HUES48 (cell line): Measurements from ENCODE around the gene GRAP.

Source experiments
- H3K27ac ChIP-seq: one replicate; pipeline ENCODE4 v1.7.0; 2013; ENCODE audit warnings: low read depth, low read length, inconsistent platforms
- H3K27me3 ChIP-seq: 2 replicates; pipeline ENCODE4 v1.6.1; 2013; ENCODE audit warnings: mild to moderate bottlenecking, low read length; ENCODE audit not compliant: control insufficient read depth, insufficient read depth
- H3K36me3 ChIP-seq: 2 replicates; pipeline ENCODE4 v1.6.1; 2013; ENCODE audit warnings: low read length; ENCODE audit not compliant: control insufficient read depth, insufficient read depth
- H3K4me1 ChIP-seq: 2 replicates; pipeline ENCODE4 v1.6.1; 2013; ENCODE audit warnings: mild to moderate bottlenecking, low read length; ENCODE audit not compliant: control insufficient read depth, insufficient read depth
- H3K4me3 ChIP-seq: 2 replicates; pipeline ENCODE4 v1.5.1; 2013; ENCODE audit warnings: mild to moderate bottlenecking, low read depth, low read length
- H3K9ac ChIP-seq: 2 replicates; pipeline ENCODE4 v1.6.1; 2013; ENCODE audit warnings: mild to moderate bottlenecking, low read depth, low read length, moderate library complexity
- H3K9me3 ChIP-seq: 2 replicates; pipeline ENCODE4 v1.6.1; 2013; ENCODE audit warnings: low read length; ENCODE audit not compliant: control insufficient read depth, insufficient read depth

Gene GRAP

DNA sequence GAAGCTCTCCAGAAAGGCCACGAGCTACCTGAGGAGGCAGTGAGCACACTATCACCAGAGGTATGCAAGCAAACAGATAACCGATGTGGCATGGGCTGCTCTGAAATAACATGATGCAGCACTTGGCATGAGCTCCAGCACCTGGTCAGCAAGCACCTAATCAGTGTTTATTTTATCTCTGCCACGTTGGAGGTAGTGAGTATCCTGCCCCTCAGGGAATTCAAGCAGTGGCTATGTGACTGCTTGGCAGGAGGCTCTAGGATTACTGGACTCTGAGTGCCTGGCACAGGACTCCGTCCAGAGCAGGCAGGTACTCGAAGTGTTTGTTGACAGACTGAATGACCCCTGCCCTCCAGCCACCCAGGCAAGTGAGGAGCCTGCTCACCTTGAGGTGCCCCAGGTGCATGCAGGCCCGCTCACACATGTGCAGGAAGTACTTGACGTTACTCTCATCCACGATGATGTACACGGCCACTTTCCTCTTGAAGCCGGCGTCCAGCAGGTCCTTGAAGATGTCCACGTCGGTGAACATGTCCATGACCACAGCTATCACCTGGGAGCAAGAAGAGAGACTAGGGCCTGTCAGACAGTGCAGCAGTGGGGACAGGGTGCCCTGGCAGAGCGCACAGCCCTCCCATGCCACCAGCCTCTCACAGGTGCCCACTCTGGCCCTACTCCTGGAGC, 58.8 kb downstream of the GRAP start:
- Histone ChIP-seq H3K36me3 (peaks cover 56% of the 10 kb centered on the region), H3K4me1 (no peaks in the 10 kb centered on the region), H3K27ac (no peak overlapping the region), H3K27me3 (no peaks in the 10 kb centered on the region), H3K4me3 (no peak overlapping the region), H3K9ac (no peak overlapping the region), H3K9me3 (no peaks in the 10 kb centered on the region)

DNA sequence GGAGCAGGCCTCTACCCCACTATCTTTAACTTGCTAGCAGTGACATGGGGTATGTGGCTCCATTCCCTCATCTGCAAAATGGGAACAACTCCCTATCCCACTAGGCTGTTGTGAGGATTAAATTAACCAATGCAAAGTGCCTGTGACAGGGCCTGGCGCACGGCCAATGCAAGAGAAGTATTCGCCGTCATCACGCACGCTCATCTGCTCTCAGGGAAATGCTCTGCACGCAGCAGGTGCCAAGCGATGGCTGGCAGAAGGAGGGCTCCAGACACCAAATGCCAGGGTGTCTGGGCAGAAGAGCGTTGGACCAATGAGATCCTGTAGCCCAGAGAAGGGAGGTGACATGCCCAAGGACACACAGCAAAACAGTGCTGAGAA, 59.5 kb downstream of the GRAP start:
- Histone ChIP-seq H3K9ac (no peak overlapping the region), H3K27ac (no peak overlapping the region), H3K4me3 (no peak overlapping the region), H3K9me3 (no peaks in the 10 kb centered on the region), H3K4me1 (no peaks in the 10 kb centered on the region), H3K36me3 (peaks cover 56% of the 10 kb centered on the region), H3K27me3 (no peaks in the 10 kb centered on the region)

DNA sequence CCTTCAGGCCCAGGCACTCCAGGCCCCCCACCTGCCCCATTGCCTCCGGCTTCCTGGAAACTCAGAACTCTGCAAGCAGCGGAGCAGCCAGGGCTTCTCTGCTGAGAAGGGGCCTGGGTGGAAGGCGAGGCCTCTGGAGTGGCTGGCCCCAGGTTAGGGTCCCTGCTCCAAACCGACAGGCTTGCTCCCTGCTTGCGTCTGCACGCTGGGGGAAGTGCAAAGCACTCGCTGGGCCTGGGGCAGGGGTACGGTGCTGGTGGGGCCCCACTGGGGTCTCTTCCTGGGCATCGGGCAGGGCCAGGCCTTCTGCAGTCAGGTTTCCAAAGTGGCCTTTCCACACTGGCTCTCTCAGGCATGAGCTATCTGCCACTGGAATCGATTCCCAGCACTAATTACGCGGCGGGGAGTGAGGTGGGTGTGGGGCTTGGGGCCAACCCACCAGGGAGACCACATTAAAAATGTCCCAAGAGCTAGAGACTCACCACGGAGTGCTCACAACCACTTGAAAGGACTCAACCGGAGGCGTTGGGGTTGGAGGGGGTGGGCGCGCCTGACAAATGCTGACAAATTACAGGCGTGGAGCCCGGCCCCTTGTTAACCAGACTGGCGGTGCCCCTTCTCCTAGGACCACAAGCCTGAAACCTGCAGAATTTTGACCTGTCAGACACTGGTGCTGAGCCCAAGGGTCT, 60.1 kb downstream of the GRAP start:
- Histone ChIP-seq H3K4me1 (no peaks in the 10 kb centered on the region), H3K27me3 (no peaks in the 10 kb centered on the region), H3K27ac (no peak overlapping the region), H3K36me3 (peaks cover 56% of the 10 kb centered on the region), H3K4me3 (no peak overlapping the region), H3K9me3 (no peaks in the 10 kb centered on the region), H3K9ac (no peak overlapping the region)

DNA sequence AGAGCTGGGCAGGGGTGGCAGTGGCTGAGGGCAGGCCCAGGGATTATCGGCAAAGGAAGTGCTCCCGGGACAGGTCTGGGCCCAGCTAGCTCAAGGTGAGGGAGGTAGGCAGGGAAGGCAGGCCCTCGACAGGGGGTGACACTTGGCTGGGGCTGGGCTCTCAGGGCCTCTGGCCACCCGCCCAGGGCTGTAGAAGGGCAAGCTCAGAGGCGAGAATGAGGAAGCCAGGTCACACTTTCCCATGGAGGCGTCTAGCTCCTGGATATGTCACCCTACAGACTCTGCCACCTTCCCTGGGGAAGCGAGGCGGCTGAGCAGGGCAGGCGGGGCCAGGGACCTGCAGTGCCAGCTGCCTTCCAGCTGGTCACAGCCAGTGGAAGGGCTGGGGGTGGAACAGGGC, 61.3 kb downstream of the GRAP start:
- no peaks in the 10 kb centered on the region for H3K27me3 ChIP-seq
- no peak overlapping the region for H3K4me3 ChIP-seq
- H3K9ac ChIP-seq: no peak overlapping the region
- no peaks in the 10 kb centered on the region for H3K4me1 ChIP-seq
- peaks cover 57% of the 10 kb centered on the region for H3K36me3 ChIP-seq
- no peaks in the 10 kb centered on the region for H3K9me3 ChIP-seq
- H3K27ac ChIP-seq: no peak overlapping the region

DNA sequence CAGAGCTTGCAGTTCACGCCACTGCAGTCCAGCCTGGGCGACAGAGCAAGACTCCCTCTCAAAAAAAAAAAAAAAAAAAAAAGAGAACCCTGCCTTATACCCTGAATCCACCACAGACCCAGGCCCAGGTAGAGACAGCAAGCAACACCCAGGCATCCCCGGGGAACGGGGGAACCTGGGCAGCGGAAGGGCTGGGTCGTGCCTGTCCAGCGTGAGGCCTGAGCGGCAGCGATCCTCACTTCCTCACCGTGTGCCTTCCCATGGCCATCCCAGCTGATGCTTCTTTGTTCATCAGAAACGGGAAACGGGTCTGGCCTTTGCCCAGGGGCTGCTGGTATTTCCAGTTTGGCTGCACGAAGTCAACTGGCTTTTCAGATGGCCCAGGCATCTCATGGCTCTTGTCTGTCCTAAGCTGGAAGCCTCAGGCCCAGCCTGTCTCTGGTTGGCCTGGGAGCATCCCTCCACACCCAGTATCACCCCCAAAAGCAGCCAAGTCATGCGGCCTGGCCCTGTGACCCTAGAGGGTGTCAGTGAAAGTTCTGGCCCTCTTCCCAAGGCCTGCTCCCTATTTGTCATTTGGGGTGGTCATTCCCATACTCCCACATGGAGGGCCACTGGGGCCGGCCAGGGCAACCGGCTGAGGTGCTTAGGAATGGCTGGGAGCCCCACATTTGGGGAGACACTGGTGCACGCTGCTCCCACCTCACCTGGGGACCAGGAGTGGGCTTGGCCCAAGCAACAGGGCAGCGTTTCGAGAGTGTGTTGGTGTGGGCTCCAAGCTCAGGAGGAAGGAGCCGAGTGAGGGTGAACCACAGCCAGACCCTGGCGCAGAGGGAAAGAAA, 62.3 kb downstream of the GRAP start:
- Histone ChIP-seq H3K4me1 (no peaks in the 10 kb centered on the region), H3K4me3 (no peak overlapping the region), H3K9ac (no peak overlapping the region), H3K9me3 (no peaks in the 10 kb centered on the region), H3K27me3 (no peaks in the 10 kb centered on the region), H3K36me3 (peaks cover 60% of the 10 kb centered on the region), H3K27ac (no peak overlapping the region)

DNA sequence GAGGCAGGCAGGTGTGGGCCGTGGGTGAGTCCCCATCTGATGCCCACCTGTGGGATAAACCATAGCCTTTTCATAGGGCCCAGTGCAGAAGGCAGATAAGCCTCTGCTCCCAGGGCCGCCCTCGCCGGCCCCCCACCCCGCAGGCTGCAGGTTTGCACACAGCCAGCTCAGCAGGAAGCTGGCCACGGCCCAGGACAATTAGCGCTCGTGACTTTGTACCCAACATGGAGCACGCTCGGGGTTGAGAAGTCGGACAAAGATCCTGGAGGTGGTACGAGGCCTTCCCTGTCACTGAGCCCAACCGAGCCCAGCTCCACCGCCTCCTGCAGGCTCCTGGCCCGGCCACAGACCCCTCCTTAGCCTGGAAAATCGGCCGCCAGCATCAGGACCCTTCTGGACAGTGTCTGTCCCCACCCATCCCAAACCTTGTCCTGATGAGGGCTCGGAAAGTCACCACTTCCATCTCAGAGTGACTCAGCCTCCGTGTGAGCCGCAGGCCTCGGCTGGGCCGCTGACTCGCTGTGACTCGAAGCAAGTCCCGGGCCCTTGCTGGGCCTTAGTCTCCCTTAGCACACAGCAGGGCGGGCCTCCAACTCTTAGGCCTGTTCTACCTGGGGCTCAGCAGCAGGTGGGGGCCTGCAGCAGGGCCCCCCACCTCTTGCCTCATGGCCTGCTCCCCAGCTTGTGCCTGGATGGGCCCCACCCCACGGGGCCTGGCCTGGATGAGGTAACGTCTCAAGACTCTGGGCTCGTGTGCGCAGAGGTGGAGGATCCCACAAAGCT, 64.9 kb downstream of the GRAP start:
- Histone ChIP-seq H3K4me1 (no peaks in the 10 kb centered on the region), H3K27me3 (no peaks in the 10 kb centered on the region), H3K9ac (no peak overlapping the region), H3K36me3 (peaks cover 69% of the 10 kb centered on the region), H3K9me3 (no peaks in the 10 kb centered on the region), H3K4me3 (no peak overlapping the region), H3K27ac (peak overlapping the region; percentile 58)

DNA sequence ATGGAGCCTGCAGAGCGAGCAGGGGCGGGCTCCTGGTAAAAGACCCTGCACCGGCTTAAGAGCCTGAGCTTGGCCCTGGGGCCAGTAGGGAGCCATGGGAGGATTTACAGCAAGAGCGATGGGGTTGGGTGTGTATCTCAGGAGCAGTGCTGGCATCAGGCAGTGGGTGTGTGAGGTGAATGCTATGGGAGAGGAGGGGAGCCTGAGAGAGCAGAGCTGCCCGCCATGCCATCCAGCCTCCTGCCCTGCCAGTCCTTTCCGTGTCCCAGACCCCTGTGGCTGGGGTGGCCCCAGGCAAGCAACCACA, 65.5 kb downstream of the GRAP start:
- H3K9ac ChIP-seq: no peak overlapping the region
- H3K4me3 ChIP-seq: no peak overlapping the region
- no peaks in the 10 kb centered on the region for H3K9me3 ChIP-seq
- no peaks in the 10 kb centered on the region for H3K27me3 ChIP-seq
- H3K27ac ChIP-seq: peak overlapping the region; percentile 58
- no peaks in the 10 kb centered on the region for H3K4me1 ChIP-seq
- peaks cover 69% of the 10 kb centered on the region for H3K36me3 ChIP-seq

DNA sequence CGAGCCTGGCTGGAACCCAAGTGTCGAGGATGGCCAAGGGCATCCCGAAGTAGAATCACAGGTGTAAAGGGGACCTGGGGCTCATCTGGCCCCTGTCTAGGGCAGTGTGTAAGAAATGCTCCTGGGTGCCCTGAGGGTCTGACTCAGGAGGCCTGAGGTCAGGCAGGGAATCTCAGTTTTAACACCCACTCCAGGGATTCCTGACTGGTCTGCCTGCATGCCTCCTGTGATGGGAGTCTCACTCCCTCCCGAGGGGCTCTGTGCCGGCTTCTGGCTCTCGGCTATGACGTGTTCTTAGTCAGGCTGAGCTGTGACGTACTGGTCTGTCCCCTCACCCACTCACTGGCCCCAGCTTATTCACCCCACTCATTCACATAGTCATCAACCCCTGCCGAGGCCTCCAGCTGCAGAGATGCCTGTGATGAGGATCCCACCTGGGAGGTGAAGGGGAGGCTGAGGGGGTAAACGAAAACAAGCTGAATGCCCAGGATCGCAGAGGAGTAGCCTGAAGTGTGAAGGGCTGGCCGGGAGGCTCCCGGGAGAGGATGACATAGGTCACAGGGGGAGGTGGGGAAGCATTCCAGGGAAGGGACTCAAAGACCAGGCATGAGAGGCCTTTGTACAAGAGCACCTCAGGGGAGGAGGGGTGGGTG, 65.9 kb downstream of the GRAP start:
- Histone ChIP-seq H3K27ac (no peak overlapping the region), H3K4me1 (no peaks in the 10 kb centered on the region), H3K36me3 (peaks cover 66% of the 10 kb centered on the region), H3K9ac (no peak overlapping the region), H3K9me3 (no peaks in the 10 kb centered on the region), H3K27me3 (no peaks in the 10 kb centered on the region), H3K4me3 (no peak overlapping the region)

DNA sequence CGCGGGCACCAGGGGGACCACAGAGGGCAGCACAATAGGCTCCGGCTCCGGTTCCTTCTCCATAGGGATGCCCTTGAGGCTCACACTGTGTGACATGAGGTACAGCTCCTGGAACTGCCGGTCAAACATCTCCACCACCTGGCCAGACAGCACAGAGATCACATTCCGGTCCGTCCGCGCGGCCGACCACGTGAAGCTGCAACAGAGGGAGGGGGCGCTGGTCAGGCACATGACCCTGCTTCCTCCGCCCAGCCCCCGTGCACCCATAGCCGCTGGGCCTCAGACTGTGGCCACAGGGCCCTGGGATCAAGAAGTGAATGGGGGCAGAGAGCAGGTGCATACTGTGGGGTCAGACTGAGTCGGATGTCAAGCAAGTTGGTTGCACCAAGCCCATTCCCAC, 68.1 kb downstream of the GRAP start:
- Histone ChIP-seq H3K27me3 (no peaks in the 10 kb centered on the region), H3K9ac (no peak overlapping the region), H3K4me1 (no peaks in the 10 kb centered on the region), H3K4me3 (no peak overlapping the region), H3K36me3 (peaks cover 62% of the 10 kb centered on the region), H3K27ac (no peak overlapping the region), H3K9me3 (no peaks in the 10 kb centered on the region)

DNA sequence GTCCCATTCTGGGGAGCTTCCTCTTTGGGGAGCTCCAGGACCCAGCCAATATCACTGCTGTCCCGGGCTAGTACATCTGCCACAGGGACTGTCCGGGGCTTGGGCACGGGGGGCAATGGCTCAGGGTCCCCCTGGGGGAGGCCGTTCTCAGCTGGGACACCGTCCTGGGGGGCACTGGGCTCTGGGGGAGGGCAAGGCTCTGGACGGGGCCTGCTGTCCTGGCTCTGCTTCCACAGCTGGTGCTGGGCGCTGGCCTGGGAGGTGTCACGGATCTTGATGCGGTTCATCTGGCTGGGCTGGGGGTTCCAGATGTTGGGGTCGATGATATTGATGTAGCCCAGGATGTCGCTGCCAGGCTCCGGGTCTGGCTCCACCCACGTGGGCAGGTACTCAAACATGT, 68.7 kb downstream of the GRAP start:
- Histone ChIP-seq H3K27ac (no peak overlapping the region), H3K27me3 (no peaks in the 10 kb centered on the region), H3K9ac (no peak overlapping the region), H3K36me3 (peaks cover 66% of the 10 kb centered on the region), H3K4me1 (no peaks in the 10 kb centered on the region), H3K4me3 (no peak overlapping the region), H3K9me3 (no peaks in the 10 kb centered on the region)
